Loucy (cell line): ENCODE measurements around the gene PARP3.

Source experiments
- H2AFZ ChIP-seq: fragments of 200-600 bp; sonication (generic); 2 replicates; pipeline ENCODE4 v1.6.0; 2016; ENCODE audit warnings: antibody characterized with exemption, mild to moderate bottlenecking, low read length, moderate library complexity
- H3F3A ChIP-seq: fragments of 200-600 bp; 2 replicates; pipeline ENCODE4 v1.6.0; 2016; ENCODE audit warnings: antibody characterized with exemption, low read depth, mild to moderate bottlenecking
- H3K27me3 ChIP-seq: fragments of 200-600 bp; sonication (generic); 2 replicates; pipeline ENCODE4 v1.6.1; 2014; ENCODE audit warnings: low read length, mild to moderate bottlenecking; ENCODE audit not compliant: insufficient read depth, poor library complexity, severe bottlenecking
- H3K36me3 ChIP-seq: fragments of 200-600 bp; sonication (generic); 2 replicates; pipeline ENCODE4 v1.6.1; 2016; ENCODE audit warnings: low read length; ENCODE audit not compliant: insufficient read depth
- H3K4me1 ChIP-seq: fragments of 200-600 bp; sonication (generic); 2 replicates; pipeline ENCODE4 v1.5.1; 2014; ENCODE audit warnings: low read length, mild to moderate bottlenecking; ENCODE audit not compliant: insufficient read depth, poor library complexity, severe bottlenecking
- H3K4me2 ChIP-seq: fragments of 200-600 bp; sonication (generic); 2 replicates; pipeline ENCODE4 v1.6.0; 2014; ENCODE audit warnings: antibody characterized with exemption, low read length, low read depth, mild to moderate bottlenecking; ENCODE audit not compliant: poor library complexity, severe bottlenecking
- H3K4me3 ChIP-seq: fragments of 200-600 bp; sonication (generic); 2 replicates; pipeline ENCODE4 v1.5.1; 2014; ENCODE audit warnings: low read length, mild to moderate bottlenecking, mixed read lengths; ENCODE audit not compliant: poor library complexity, severe bottlenecking
- H3K79me2 ChIP-seq: fragments of 200-600 bp; sonication (generic); 2 replicates; pipeline ENCODE4 v1.6.1; 2014; ENCODE audit warnings: low read length; ENCODE audit not compliant: insufficient read depth
- H3K9ac ChIP-seq: fragments of 200-600 bp; sonication (generic); 2 replicates; pipeline ENCODE4 v1.6.0; 2014; ENCODE audit warnings: mild to moderate bottlenecking, low read depth, low read length, moderate library complexity; ENCODE audit not compliant: poor library complexity, severe bottlenecking
- H3K9me2 ChIP-seq: fragments of 200-600 bp; sonication (generic); replicated peaks from 2 replicates; pipeline ENCODE4 v1.6.1; 2016; ENCODE audit warnings: low read depth, low read length, mixed read lengths
- H3K9me3 ChIP-seq: fragments of 200-600 bp; sonication (generic); 2 replicates; pipeline ENCODE4 v1.6.1; 2014; ENCODE audit warnings: mild to moderate bottlenecking, antibody characterized with exemption, low read length, low read depth; ENCODE audit not compliant: insufficient read depth
- H4K20me1 ChIP-seq: fragments of 200-600 bp; sonication (generic); 2 replicates; pipeline ENCODE4 v1.6.0; 2014; ENCODE audit warnings: antibody characterized with exemption, low read length, mild to moderate bottlenecking; ENCODE audit not compliant: insufficient read depth, poor library complexity, severe bottlenecking
- CTCF ChIP-seq: fragments of 200-600 bp; sonication (generic); conservative IDR thresholded peaks from 2 replicates; pipeline ENCODE4 v1.5.1; 2014; ENCODE audit warnings: mild to moderate bottlenecking, antibody characterized with exemption, low read length
- EZH2phosphoT487 ChIP-seq: fragments of 200-600 bp; IDR thresholded peaks from 2 replicates; pipeline ENCODE4 v1.6.1; 2018; ENCODE audit warnings: antibody characterized with exemption, mild to moderate bottlenecking, moderate library complexity, borderline replicate concordance

The PARP3 gene

GRCh38 chr3:51946796-51947195 is 4.6 kb downstream of the PARP3 start:
- H2AFZ ChIP-seq, result no peak overlapping the region
- no peaks in the 10 kb centered on the region for H4K20me1 ChIP-seq
- no peak overlapping the region for H3K4me2 ChIP-seq

GRCh38 chr3:51947215-51947900 is 5.2 kb downstream of the PARP3 start:
- peaks cover 11% of the 10 kb centered on the region for H3K4me1 ChIP-seq

More at GRCh38 chr3:51946796-51947195, 4.6 kb downstream of the PARP3 start:
- Histone ChIP-seq H3F3A (no peaks in the 10 kb centered on the region), H3K4me1 (peaks cover 12% of the 10 kb centered on the region), H3K36me3 (no peaks in the 10 kb centered on the region), H3K79me2 (no peaks in the 10 kb centered on the region), H3K4me3 (no peak overlapping the region), H3K9ac (no peak overlapping the region), H3K27me3 (no peaks in the 10 kb centered on the region), H3K9me2 (no peaks in the 10 kb centered on the region), H3K9me3 (no peaks in the 10 kb centered on the region)
- TF ChIP-seq CTCF (no peak), EZH2phosphoT487 (no peak)

GRCh38 chr3:51948016-51948580 is 5.9 kb downstream of the PARP3 start:
- no peaks in the 10 kb centered on the region for H3K9me2 ChIP-seq

More at GRCh38 chr3:51947215-51947900, 5.2 kb downstream of the PARP3 start:
- no peak overlapping the region for H2AFZ ChIP-seq
- H3K4me2 ChIP-seq, result no peak overlapping the region
- no peak for TF ChIP-seq CTCF
- TF ChIP-seq EZH2phosphoT487, result no peak
- no peaks in the 10 kb centered on the region for H3F3A ChIP-seq
- H3K79me2 ChIP-seq, result no peaks in the 10 kb centered on the region
- H3K4me3 ChIP-seq, result no peak overlapping the region
- no peaks in the 10 kb centered on the region for H3K36me3 ChIP-seq
- no peaks in the 10 kb centered on the region for H4K20me1 ChIP-seq
- no peaks in the 10 kb centered on the region for H3K9me2 ChIP-seq
- H3K9me3 ChIP-seq, result no peaks in the 10 kb centered on the region
- no peak overlapping the region for H3K9ac ChIP-seq
- no peaks in the 10 kb centered on the region for H3K27me3 ChIP-seq

More at GRCh38 chr3:51948016-51948580, 5.9 kb downstream of the PARP3 start:
- TF ChIP-seq CTCF, result no peak
- TF ChIP-seq EZH2phosphoT487, result no peak
- Histone ChIP-seq H3K4me2 (no peak overlapping the region), H3K4me1 (peaks cover 4% of the 10 kb centered on the region), H4K20me1 (no peaks in the 10 kb centered on the region), H2AFZ (no peak overlapping the region), H3K9me3 (no peaks in the 10 kb centered on the region), H3K79me2 (no peaks in the 10 kb centered on the region), H3K27me3 (no peaks in the 10 kb centered on the region), H3K4me3 (no peak overlapping the region), H3K36me3 (no peaks in the 10 kb centered on the region), H3F3A (no peaks in the 10 kb centered on the region), H3K9ac (no peak overlapping the region)
